KMS-11 (cell line): ENCODE data around the gene RIMS1.

Source experiments
- H2AFZ ChIP-seq: fragments of 200-600 bp; sonication (generic); 2 replicates; pipeline ENCODE4 v1.6.1; 2016; ENCODE audit warnings: antibody characterized with exemption, mixed run types, low read depth
- H3K27ac ChIP-seq: fragments of 200-600 bp; sonication (generic); 2 replicates; pipeline ENCODE4 v1.6.1; 2016; ENCODE audit warnings: mild to moderate bottlenecking, mixed run types
- H3K27me3 ChIP-seq: fragments of 200-600 bp; sonication (generic); 2 replicates; pipeline ENCODE4 v1.6.1; 2017; ENCODE audit warnings: mild to moderate bottlenecking, low read depth, mixed run types, moderate library complexity; ENCODE audit not compliant: insufficient read depth
- H3K36me3 ChIP-seq: fragments of 200-600 bp; sonication (generic); 2 replicates; pipeline ENCODE4 v1.6.1; 2017; ENCODE audit warnings: mild to moderate bottlenecking, mixed run types; ENCODE audit not compliant: insufficient read depth
- H3K4me1 ChIP-seq: fragments of 200-600 bp; sonication (generic); 2 replicates; pipeline ENCODE4 v1.6.1; 2016; ENCODE audit warnings: mild to moderate bottlenecking, low read depth, mixed run types; ENCODE audit not compliant: poor library complexity, severe bottlenecking
- H3K4me2 ChIP-seq: fragments of 200-600 bp; sonication (generic); 2 replicates; pipeline ENCODE4 v1.7.0; 2016; ENCODE audit warnings: mild to moderate bottlenecking, mixed run types
- H3K4me3 ChIP-seq: fragments of 200-600 bp; sonication (generic); IDR thresholded peaks from 2 replicates; pipeline ENCODE4 v1.6.1; 2017; ENCODE audit warnings: low read depth, low read length, mixed read lengths; ENCODE audit not compliant: insufficient read depth
- H3K79me2 ChIP-seq: fragments of 200-600 bp; sonication (generic); 2 replicates; pipeline ENCODE4 v1.6.1; 2016; ENCODE audit warnings: low read depth, mixed run types; ENCODE audit not compliant: insufficient read depth
- H3K9ac ChIP-seq: fragments of 200-600 bp; sonication (generic); 2 replicates; pipeline ENCODE4 v1.6.1; 2016; ENCODE audit warnings: mild to moderate bottlenecking, mixed run types
- H4K20me1 ChIP-seq: fragments of 200-600 bp; sonication (generic); 2 replicates; pipeline ENCODE4 v1.6.1; 2016; ENCODE audit warnings: mild to moderate bottlenecking, mixed run types; ENCODE audit not compliant: insufficient read depth
- TF ChIP-seq, protein P1 (sequence below): fragments of 200-600 bp; sonication (generic); conservative IDR thresholded peaks from 2 replicates; pipeline ENCODE4 v1.6.1; 2017; ENCODE audit warnings: low read depth, mild to moderate bottlenecking, antibody characterized with exemption, low read length, moderate library complexity, mixed read lengths

Gene RIMS1

DNA sequence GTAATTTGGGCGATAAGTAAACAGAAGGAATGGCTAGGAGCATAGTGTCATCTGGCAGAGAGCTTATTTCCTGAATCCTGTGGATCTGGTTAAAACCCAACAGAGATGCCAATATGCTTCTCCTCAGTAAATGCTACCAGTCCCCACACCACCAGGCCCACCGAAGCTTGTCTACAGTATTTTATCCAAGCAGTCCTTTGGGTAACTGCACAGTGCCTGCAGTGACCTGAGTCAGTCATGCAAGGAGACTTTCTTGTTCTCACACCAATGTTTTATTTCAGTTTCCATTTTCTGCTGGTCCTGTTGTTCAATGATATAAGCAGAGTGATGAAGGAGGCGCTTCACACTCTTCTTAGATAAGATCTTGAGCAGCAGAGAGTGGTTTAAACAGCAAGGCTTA, 326.3 kb downstream of the RIMS1 start:
- Histone ChIP-seq H3K27ac (no peak overlapping the region), H3K9ac (no peak overlapping the region), H3K4me3 (no peak overlapping the region), H3K27me3 (no peaks in the 10 kb centered on the region), H2AFZ (no peak overlapping the region), H3K4me1 (no peaks in the 10 kb centered on the region), H3K79me2 (no peaks in the 10 kb centered on the region), H3K36me3 (no peaks in the 10 kb centered on the region), H3K4me2 (no peak overlapping the region), H4K20me1 (no peaks in the 10 kb centered on the region)
- TF ChIP-seq, protein P1, sequence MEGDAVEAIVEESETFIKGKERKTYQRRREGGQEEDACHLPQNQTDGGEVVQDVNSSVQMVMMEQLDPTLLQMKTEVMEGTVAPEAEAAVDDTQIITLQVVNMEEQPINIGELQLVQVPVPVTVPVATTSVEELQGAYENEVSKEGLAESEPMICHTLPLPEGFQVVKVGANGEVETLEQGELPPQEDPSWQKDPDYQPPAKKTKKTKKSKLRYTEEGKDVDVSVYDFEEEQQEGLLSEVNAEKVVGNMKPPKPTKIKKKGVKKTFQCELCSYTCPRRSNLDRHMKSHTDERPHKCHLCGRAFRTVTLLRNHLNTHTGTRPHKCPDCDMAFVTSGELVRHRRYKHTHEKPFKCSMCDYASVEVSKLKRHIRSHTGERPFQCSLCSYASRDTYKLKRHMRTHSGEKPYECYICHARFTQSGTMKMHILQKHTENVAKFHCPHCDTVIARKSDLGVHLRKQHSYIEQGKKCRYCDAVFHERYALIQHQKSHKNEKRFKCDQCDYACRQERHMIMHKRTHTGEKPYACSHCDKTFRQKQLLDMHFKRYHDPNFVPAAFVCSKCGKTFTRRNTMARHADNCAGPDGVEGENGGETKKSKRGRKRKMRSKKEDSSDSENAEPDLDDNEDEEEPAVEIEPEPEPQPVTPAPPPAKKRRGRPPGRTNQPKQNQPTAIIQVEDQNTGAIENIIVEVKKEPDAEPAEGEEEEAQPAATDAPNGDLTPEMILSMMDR: no peak

DNA sequence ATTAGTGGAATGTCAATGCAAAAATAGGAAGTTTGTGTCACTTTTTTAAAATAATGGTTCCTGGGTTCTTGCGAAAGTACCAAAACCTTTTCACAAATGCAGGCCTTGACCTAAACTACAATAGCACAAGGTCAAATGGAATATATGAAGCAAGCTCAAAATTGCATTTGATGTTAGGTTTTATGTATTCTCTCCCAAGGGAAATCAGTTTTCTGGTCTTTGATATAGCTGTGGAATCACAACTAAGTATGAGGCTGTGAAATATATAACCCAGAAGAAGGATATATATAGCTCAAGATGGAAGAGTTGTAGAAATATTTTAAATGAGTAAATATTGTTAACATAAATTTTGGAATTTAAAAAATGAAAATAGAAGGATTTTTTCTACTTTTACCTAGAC, 327.3 kb downstream of the RIMS1 start:
- Histone ChIP-seq H3K27me3 (no peaks in the 10 kb centered on the region), H3K27ac (no peak overlapping the region)
- TF ChIP-seq, protein P1: no peak

DNA sequence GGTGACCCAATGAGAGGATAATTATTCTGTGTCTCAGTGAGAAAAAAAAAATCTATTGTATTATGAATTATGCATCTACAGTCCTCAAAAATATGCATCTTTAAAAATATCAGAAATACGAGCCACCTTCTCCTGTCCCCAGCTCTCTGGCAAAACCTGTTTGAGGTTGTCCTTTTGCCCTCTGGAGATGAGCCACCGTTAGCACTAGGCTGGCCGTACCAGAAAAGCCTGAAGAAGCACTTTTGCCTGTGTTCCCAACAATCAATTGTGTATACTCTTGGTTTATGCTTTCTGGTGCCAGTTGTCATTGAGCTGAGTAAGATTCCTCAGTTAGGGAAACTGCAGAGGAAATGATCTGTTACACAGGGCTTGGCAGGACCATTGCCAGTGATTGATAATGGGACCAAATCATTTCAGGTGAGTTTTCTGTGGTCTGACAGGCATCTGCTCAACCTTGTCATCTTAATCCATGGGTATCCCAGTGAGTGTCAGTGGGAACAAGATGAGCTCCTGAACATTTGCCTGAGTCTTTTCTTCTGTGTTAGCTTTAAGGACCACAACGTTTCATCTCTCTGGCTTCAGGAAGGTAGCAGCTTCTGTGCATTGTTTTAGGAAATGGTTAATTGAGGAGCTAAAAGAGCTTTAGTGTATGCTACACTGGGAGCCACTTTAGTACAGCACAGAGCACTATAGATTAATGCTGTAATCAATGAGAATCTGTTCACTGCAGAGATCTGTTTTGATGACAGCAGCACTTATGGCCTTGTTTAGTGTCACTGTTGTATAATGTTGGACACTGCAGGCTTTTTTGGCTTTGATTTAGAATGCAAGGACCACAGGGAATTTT, 330.1 kb downstream of the RIMS1 start:
- H4K20me1 ChIP-seq: no peaks in the 10 kb centered on the region
- H3K27ac ChIP-seq: no peak overlapping the region
- no peak overlapping the region for H3K4me2 ChIP-seq
- H3K4me1 ChIP-seq: no peaks in the 10 kb centered on the region
- H3K27me3 ChIP-seq: no peaks in the 10 kb centered on the region
- H3K4me3 ChIP-seq: no peak overlapping the region
- no peaks in the 10 kb centered on the region for H3K79me2 ChIP-seq
- H3K36me3 ChIP-seq: no peaks in the 10 kb centered on the region
- H3K9ac ChIP-seq: no peak overlapping the region
- H2AFZ ChIP-seq: no peak overlapping the region
- TF ChIP-seq, protein P1: no peak

More for the DNA sequence above, 327.3 kb downstream of the RIMS1 start:
- Histone ChIP-seq H4K20me1 (no peaks in the 10 kb centered on the region), H3K4me2 (no peak overlapping the region), H2AFZ (no peak overlapping the region), H3K79me2 (no peaks in the 10 kb centered on the region), H3K4me1 (no peaks in the 10 kb centered on the region), H3K9ac (no peak overlapping the region), H3K36me3 (no peaks in the 10 kb centered on the region), H3K4me3 (no peak overlapping the region)

DNA sequence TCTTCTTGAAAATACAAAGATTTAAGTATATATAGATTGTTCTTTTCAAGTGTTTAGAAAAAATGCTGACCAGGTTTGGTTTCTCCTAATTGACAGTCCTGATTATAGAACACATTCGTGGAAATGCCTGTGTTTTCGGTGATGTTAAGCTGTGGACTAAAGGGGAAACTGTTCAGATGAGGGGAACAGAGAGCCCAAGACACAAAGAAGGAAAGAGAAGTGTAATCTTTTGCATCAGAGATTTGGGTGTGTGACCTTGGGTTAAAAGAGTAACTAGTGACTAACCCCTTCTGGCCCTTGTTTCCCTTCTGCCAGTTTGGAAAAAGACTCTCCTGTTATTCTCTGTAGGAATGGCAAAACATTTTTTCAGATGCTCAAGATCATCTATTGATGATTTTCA, 331.3 kb downstream of the RIMS1 start:
- Histone ChIP-seq H2AFZ (no peak overlapping the region), H4K20me1 (no peaks in the 10 kb centered on the region), H3K27me3 (no peaks in the 10 kb centered on the region), H3K4me3 (no peak overlapping the region), H3K4me1 (no peaks in the 10 kb centered on the region), H3K4me2 (no peak overlapping the region), H3K27ac (no peak overlapping the region), H3K79me2 (no peaks in the 10 kb centered on the region), H3K36me3 (no peaks in the 10 kb centered on the region), H3K9ac (no peak overlapping the region)
- TF ChIP-seq, protein P1: no peak
